ENCODE results near the gene TPRKB.

DNA sequence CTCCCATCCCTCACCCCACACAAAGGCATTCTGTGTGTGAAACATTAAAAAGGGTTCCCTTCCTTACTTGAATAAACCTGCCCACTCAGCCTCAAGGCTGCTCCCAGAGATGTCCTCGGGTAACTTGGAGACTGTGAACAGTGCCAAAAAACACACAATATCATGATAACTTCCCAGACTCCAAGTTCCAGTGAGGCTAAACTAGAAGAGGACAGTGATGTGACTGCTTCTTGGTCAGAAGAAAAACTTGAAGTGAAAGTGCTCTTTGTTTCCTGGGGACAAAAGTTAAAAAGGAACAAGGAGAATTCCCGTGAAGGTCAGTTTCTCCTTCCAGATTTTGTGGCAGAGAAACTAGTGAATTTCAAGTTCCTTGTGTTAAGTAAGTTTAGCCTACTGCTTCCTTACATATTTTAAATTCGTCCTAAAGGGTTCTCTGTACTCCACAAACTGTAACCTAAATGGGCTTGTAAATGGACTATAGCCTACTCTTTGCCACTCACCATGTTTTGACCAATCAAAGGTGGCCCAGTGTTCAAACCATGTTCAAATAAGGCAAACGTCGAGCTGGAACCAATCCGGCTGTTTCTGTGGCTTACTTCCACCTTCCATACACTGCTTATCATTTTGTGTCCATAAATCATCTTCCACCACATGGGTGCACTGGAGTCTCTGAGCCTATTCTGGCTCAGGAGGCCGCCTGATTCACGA, 20.4 kb downstream of the TPRKB start:
- no peak for TF ChIP-seq POLR2A (IDR thresholded peaks at IDR 0.05)
- TF ChIP-seq, protein P1, sequence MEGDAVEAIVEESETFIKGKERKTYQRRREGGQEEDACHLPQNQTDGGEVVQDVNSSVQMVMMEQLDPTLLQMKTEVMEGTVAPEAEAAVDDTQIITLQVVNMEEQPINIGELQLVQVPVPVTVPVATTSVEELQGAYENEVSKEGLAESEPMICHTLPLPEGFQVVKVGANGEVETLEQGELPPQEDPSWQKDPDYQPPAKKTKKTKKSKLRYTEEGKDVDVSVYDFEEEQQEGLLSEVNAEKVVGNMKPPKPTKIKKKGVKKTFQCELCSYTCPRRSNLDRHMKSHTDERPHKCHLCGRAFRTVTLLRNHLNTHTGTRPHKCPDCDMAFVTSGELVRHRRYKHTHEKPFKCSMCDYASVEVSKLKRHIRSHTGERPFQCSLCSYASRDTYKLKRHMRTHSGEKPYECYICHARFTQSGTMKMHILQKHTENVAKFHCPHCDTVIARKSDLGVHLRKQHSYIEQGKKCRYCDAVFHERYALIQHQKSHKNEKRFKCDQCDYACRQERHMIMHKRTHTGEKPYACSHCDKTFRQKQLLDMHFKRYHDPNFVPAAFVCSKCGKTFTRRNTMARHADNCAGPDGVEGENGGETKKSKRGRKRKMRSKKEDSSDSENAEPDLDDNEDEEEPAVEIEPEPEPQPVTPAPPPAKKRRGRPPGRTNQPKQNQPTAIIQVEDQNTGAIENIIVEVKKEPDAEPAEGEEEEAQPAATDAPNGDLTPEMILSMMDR (IDR thresholded peaks at IDR 0.05), result no peak
